ENCODE results near the gene FLNC. TPM values are rescaled to one million over a fixed set of nuclear protein-coding genes. Genes with fewer than 3 reads are reported as not detected.

The FLNC gene
- total and polyA plus RNA-seq, 2 of the 4 experiments (the other 2 are of a cell fraction), result 116 to 154 TPM

GRCh38 chr7:128811631-128812430, 18.4 kb upstream of the FLNC start:
- in situ Hi-C loops (cut with MboI; ENCODE audit: low sequenced_read_pairs), result no loop called here
- no peak for TF ChIP-seq USF2 (IDR thresholded peaks at IDR 0.05; ENCODE audit: low read depth, low read length)
- no peak for TF ChIP-seq RAD21 (IDR thresholded peaks at IDR 0.05; ENCODE audit: low read length)
- no peak for TF ChIP-seq POLR2A (IDR thresholded peaks at IDR 0.05; ENCODE audit: low read depth, low read length)
- TF ChIP-seq CTCF (conservative IDR thresholded peaks at IDR 0.05; ENCODE audit: low read depth, low read length), result no peak
- TF ChIP-seq CHD1 (IDR thresholded peaks at IDR 0.05; ENCODE audit: low read depth, low read length), result no peak
- no peak for TF ChIP-seq CEBPB (IDR thresholded peaks at IDR 0.05; ENCODE audit: low read depth, low read length)
- TF ChIP-seq RCOR1 (IDR thresholded peaks at IDR 0.05; ENCODE audit: insufficient replicate concordance, low read length), result no peak
- TF ChIP-seq MAFK (IDR thresholded peaks at IDR 0.05; ENCODE audit: low read depth, low read length), result no peak
- TF ChIP-seq MXI1 (IDR thresholded peaks at IDR 0.05; ENCODE audit: borderline replicate concordance, low read depth, low read length), result no peak
- no peak for TF ChIP-seq RFX5 (IDR thresholded peaks at IDR 0.05; ENCODE audit: low read depth, low read length)
- no peak for TF ChIP-seq BHLHE40 (IDR thresholded peaks at IDR 0.05; ENCODE audit: low read depth, low read length)
- TF ChIP-seq SMC3 (IDR thresholded peaks at IDR 0.05; ENCODE audit: low read depth, low read length), result no peak
- TF ChIP-seq MAZ (IDR thresholded peaks at IDR 0.05; ENCODE audit: borderline replicate concordance, low read depth, low read length), result no peak
- TF ChIP-seq ELK1 (IDR thresholded peaks at IDR 0.05; ENCODE audit: borderline replicate concordance, low read depth, low read length), result no peak
- TF ChIP-seq NFE2L2 (IDR thresholded peaks at IDR 0.05; ENCODE audit: low read depth, low read length), result no peak

More at GRCh38 chr7:128811631-128812430, 18.4 kb upstream of the FLNC start:
- dilution Hi-C loops (cut with HindIII; ENCODE audit: low sequenced_read_pairs, unreplicated experiment) (no loop called here), intact Hi-C loops (cut with micrococcal nuclease) (no loop called here)
- H2AFZ ChIP-seq (replicated peaks; ENCODE audit: low read length, poor library complexity), result no peak overlapping the region
- H2BK20ac ChIP-seq (ENCODE audit: low read depth, low read length), result no peak overlapping the region
- no peak overlapping the region for H4K8ac ChIP-seq (ENCODE audit: low read depth in 2 of 2, low read length in 2 of 2)
- H3K4ac ChIP-seq (ENCODE audit: low read depth, low read length), result no peak overlapping the region
- H3K9me1 ChIP-seq (ENCODE audit: insufficient read depth, low read length), result peaks cover 6% of the 10 kb centered on the region
- peaks cover 7% of the 10 kb centered on the region; the same call in 1 of the 2 replicates for H3K36me3 ChIP-seq (ENCODE audit: control insufficient read depth, insufficient read depth, low read length)
- H3K27ac ChIP-seq (ENCODE audit: insufficient read depth, low read length), result no peak overlapping the region
- POLR2A ChIA-PET (ENCODE audit: unreplicated experiment), result interaction anchor here (0.6 kb wide), 1 partner anchor 10 kb away, joined by 3 read pairs; no protein-coding TSS in a partner anchor
- H3K9ac ChIP-seq (ENCODE audit: low read depth, low read length), result no peak overlapping the region
- no peak overlapping the region for H3K18ac ChIP-seq (ENCODE audit: low read depth, low read length)
- H2AK9ac ChIP-seq (replicated peaks; ENCODE audit: low read depth, low read length, poor library complexity), result no peak overlapping the region
- no peak overlapping the region for H2BK15ac ChIP-seq (ENCODE audit: low read depth, low read length)
- no peak overlapping the region for H2BK120ac ChIP-seq (ENCODE audit: low read depth, low read length)
- WGBS, 2 experiments (ENCODE audit: extremely low coverage in 2 of 2, insufficient read length in 1 of 2), result 100% methylated on average over 8 of the region's 11 CpGs; no CpG with 5 or more reads in 1 of the 2 experiments
- DNase-seq (no peak), ATAC-seq (ENCODE audit: low read depth) (no peak)
- no peak overlapping the region for H3K4me2 ChIP-seq (ENCODE audit: low read depth, low read length)
- H2AK5ac ChIP-seq (ENCODE audit: low read depth, low read length), result no peak overlapping the region
- no peak overlapping the region for H3K14ac ChIP-seq (replicated peaks; ENCODE audit: low read depth, low read length)
- H4K91ac ChIP-seq (ENCODE audit: insufficient read depth, low read depth, low read length), result no peak overlapping the region
- CTCF ChIA-PET, result interaction anchor here (0.7 kb wide), 1 partner anchor 718 kb away, joined by 6 read pairs; no protein-coding TSS in a partner anchor
- no peak overlapping the region for H3K23ac ChIP-seq (ENCODE audit: low read depth, low read length)
- H3K79me1 ChIP-seq (ENCODE audit: low read depth in 1 of 2, low read length in 2 of 2), result no peaks in the 10 kb centered on the region; a peak in 1 of 4 replicates
- H4K5ac ChIP-seq (ENCODE audit: low read depth, low read length), result no peak overlapping the region
- peaks cover 10% of the 10 kb centered on the region for H3K4me1 ChIP-seq (ENCODE audit: control insufficient read depth, insufficient read depth, low read length)
- no peak overlapping the region for H2BK5ac ChIP-seq (ENCODE audit: low read depth, low read length, poor library complexity, severe bottlenecking)
- H4K20me1 ChIP-seq (ENCODE audit: insufficient read depth, low read length), result no peaks in the 10 kb centered on the region
- no peak overlapping the region for H3K56ac ChIP-seq (ENCODE audit: extremely low read depth, insufficient read depth, low read length)
- H3K9me3 ChIP-seq (ENCODE audit: control insufficient read depth, insufficient read depth, low read length), result no peaks in the 10 kb centered on the region
- H3K27me3 ChIP-seq (ENCODE audit: control insufficient read depth, insufficient read depth, low read length), result no peaks in the 10 kb centered on the region
- BruUV-seq (replicated peaks), result no TSS peak
- H3K4me3 ChIP-seq (ENCODE audit: insufficient read depth, low read depth, low read length), result no peak overlapping the region

Measured in IMR-90 (cell line).